Tibial nerve (tissue), 3 donors: ENCODE measurements around the gene MCU.
"Not testable (repeated sequence)": the region's sequence is repeated elsewhere in the genome, so short reads cannot be mapped to it uniquely, and the experiment has no call there.

Experiments used
- POLR2A ChIP-seq, 2 donors: fragments of 450-650 bp; IDR thresholded peaks; one replicate each; pipeline ENCODE4 v1.6.1; 2017; ENCODE audit warnings: antibody characterized with exemption in 2 of 2, mild to moderate bottlenecking in 2 of 2, moderate library complexity in 2 of 2
- TF ChIP-seq, protein P1 (sequence below), 5 experiments: fragments of 200-600 bp in 3 of 5; fragments of 450-650 bp in 2 of 5; sonication (generic) in 3 of 5; IDR thresholded peaks; one replicate each; pipeline ENCODE4 v1.5.1; 2016 to 2019; ENCODE audit warnings: antibody characterized with exemption in 5 of 5, mild to moderate bottlenecking in 3 of 5, moderate library complexity in 2 of 5

DNA sequence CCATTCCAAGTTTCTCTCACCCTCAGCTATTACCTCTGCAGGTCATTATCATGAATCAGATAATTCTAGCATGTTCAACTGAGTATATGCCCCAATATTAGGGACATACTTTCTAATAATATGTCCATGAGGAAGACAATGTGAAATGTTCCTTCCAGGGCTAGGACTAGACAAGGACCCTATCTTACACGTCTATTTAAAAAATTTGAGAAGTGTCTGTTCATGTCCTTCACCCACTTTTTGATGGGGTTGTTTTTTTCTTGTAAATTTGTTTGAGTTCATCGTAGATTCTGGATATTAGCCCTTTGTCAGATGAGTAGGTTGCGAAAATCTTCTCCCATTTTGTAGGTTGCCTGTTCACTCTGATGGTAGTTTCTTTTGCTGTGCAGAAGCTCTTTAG, 45.0 kb upstream of the MCU start:
- TF ChIP-seq, protein P1, sequence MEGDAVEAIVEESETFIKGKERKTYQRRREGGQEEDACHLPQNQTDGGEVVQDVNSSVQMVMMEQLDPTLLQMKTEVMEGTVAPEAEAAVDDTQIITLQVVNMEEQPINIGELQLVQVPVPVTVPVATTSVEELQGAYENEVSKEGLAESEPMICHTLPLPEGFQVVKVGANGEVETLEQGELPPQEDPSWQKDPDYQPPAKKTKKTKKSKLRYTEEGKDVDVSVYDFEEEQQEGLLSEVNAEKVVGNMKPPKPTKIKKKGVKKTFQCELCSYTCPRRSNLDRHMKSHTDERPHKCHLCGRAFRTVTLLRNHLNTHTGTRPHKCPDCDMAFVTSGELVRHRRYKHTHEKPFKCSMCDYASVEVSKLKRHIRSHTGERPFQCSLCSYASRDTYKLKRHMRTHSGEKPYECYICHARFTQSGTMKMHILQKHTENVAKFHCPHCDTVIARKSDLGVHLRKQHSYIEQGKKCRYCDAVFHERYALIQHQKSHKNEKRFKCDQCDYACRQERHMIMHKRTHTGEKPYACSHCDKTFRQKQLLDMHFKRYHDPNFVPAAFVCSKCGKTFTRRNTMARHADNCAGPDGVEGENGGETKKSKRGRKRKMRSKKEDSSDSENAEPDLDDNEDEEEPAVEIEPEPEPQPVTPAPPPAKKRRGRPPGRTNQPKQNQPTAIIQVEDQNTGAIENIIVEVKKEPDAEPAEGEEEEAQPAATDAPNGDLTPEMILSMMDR (IDR thresholded peaks at IDR 0.05) = not testable (repeated sequence)
- not testable (repeated sequence) for TF ChIP-seq POLR2A (IDR thresholded peaks at IDR 0.05)
